ENCODE data around the gene SCIMP. TPM values are rescaled to one million over a fixed set of nuclear protein-coding genes. Genes with fewer than 3 reads are reported as not detected.
"Not testable (repeated sequence)": the region's sequence is repeated elsewhere in the genome, so short reads cannot be mapped to it uniquely, and the experiment has no call there.

Gene SCIMP
- total RNA-seq, 1 experiment from 2014 or later = not detected

DNA sequence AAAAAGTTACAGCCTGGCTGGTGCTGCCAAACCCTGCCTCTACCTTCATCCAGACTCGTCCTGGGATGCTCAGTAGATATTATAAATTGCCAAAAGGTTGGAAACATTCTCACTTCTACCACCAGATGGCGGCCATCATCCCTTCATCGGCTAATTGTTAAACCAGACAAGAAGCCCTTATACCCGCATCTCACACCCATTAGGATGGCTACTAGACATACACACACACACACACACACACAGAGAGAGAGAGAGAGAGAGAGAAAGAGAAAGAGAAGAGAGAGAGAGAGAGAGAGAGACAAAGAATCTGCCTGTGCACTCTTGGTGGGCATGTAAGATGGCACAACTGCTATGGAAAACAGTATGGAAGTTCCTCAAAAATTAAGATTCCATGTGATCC, 15.0 kb upstream of the SCIMP start:
- DNase-seq = peak; percentile 83

GRCh38 chr17:5248821-5249479, 14.3 kb upstream of the SCIMP start:
- DNase-seq = peak; percentile 61
- no peaks in the 10 kb centered on the region for H3K36me3 ChIP-seq (replicated peaks; ENCODE audit: control insufficient read depth, insufficient read depth, low read length)
- H3K4me3 ChIP-seq (ENCODE audit: insufficient read depth, low read depth, low read length) = no peak overlapping the region
- H3K27me3 ChIP-seq (ENCODE audit: control insufficient read depth, insufficient read depth, low read length) = no peaks in the 10 kb centered on the region

More for the DNA sequence above, 15.0 kb upstream of the SCIMP start:
- H3K36me3 ChIP-seq (replicated peaks; ENCODE audit: control insufficient read depth, insufficient read depth, low read length) = no peaks in the 10 kb centered on the region
- H3K27me3 ChIP-seq (ENCODE audit: control insufficient read depth, insufficient read depth, low read length) = no peaks in the 10 kb centered on the region
- no peak overlapping the region for H3K4me3 ChIP-seq (ENCODE audit: insufficient read depth, low read depth, low read length)

- H3K4me3 ChIP-seq (ENCODE audit: insufficient read depth, low read depth, low read length) = no peak overlapping the region
- no peaks in the 10 kb centered on the region for H3K27me3 ChIP-seq (ENCODE audit: control insufficient read depth, insufficient read depth, low read length)
- H3K36me3 ChIP-seq (replicated peaks; ENCODE audit: control insufficient read depth, insufficient read depth, low read length) = no peaks in the 10 kb centered on the region
- DNase-seq = no peak
These were observed 13.0 kb upstream of the SCIMP start for GRCh38 chr17:5247621-5248020.

DNA sequence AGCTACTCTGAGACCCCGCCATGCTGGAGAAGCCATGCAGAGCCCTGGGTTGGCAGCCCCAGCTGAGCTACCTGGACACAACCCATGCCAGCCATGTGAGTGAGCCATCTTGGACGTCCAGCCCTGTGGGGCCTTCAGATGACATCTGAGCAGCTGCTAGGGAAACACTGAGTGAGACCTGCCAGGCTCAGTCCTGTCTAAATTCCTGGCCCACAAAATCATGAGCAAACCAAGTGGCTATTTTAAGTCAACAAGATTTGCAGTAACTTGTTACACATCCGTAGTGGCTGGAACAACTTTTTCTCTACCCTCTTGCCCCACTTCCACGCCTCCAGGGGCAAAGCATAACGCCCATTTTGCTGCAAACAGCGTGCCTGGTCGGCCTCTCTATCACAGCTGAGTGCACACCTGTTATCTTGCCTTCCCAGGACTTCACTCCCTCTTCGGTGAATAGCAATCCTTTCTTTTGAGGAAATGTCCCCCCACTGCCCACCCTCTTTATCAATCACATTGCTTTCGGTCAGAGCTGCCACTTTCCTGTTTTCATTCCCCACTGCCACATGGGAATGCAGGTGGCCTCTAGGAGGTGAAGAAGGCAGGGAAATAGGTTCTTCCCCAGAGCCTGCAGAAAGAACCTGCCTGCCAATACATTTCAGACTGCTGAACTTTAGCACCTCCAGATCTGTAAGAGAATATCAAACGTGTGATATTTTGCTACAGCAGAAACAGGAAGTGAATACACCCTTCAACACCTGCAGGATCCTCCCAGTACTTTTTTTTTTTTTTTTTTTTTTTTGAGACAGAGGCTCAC, 7.4 kb upstream of the SCIMP start:
- no peak overlapping the region for H3K4me3 ChIP-seq (ENCODE audit: insufficient read depth, low read depth, low read length)
- no peak for DNase-seq
- no peaks in the 10 kb centered on the region for H3K36me3 ChIP-seq (replicated peaks; ENCODE audit: control insufficient read depth, insufficient read depth, low read length)
- no peaks in the 10 kb centered on the region for H3K27me3 ChIP-seq (ENCODE audit: control insufficient read depth, insufficient read depth, low read length)

GRCh38 chr17:5239769-5240168, 5.1 kb upstream of the SCIMP start:
- not testable (repeated sequence) for H3K4me3 ChIP-seq (ENCODE audit: insufficient read depth, low read depth, low read length); DNase-seq

DNA sequence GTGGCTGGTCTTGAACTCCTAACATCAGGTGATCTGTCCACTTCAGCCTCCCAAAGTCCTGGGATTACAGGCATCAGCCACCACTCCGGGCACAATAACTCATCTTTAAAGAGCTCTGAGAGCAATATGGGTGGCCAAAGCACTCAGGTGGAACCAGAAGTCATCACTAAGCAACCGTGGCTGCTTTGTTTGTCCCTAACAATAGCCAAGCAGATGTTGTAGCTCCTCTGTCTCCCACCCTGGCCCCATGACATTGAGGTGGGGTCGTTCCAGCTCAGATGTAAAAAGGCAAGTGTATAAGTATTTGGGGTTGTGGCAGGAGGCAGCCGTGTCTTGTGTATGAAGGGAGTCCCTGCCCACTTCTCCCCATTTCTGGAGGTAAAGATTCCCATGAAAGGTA, 3.7 kb upstream of the SCIMP start:
- DNase-seq = no peak
- Histone ChIP-seq H3K36me3 (replicated peaks; ENCODE audit: control insufficient read depth, insufficient read depth, low read length) (no peaks in the 10 kb centered on the region), H3K27me3 (ENCODE audit: control insufficient read depth, insufficient read depth, low read length) (no peaks in the 10 kb centered on the region), H3K4me3 (ENCODE audit: insufficient read depth, low read depth, low read length) (no peak overlapping the region)

More at GRCh38 chr17:5239769-5240168, 5.1 kb upstream of the SCIMP start:
- not testable (repeated sequence) for H3K36me3 ChIP-seq (replicated peaks; ENCODE audit: control insufficient read depth, insufficient read depth, low read length); H3K27me3 ChIP-seq (ENCODE audit: control insufficient read depth, insufficient read depth, low read length)

DNA sequence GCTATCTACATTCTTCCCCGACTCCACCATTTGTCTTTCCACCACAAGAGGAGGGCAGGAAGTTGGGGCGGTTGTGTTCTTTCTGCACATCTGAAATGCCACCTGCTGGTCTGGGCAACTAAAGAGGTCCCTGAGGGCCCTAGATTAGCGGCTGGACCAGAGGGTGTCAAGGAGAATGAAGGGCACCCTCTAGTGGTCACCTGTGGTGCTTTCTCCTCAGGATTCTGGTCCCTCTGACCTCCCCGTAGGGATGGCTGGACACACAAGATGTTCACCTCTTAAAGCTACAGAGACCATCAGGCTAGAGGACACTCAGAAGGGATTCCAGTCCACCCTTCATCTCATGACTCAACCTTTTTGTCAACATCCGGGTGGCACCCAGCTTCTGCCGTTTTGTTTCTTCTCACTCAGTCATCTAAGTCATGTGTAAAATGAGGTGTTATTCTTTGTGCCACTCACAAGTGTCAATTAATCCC, 2.9 kb upstream of the SCIMP start:
- no peaks in the 10 kb centered on the region for H3K27me3 ChIP-seq (ENCODE audit: control insufficient read depth, insufficient read depth, low read length)
- peak; percentile 89 for DNase-seq
- no peak overlapping the region for H3K4me3 ChIP-seq (ENCODE audit: insufficient read depth, low read depth, low read length)
- H3K36me3 ChIP-seq (replicated peaks; ENCODE audit: control insufficient read depth, insufficient read depth, low read length) = no peaks in the 10 kb centered on the region

- Histone ChIP-seq H3K36me3 (replicated peaks; ENCODE audit: control insufficient read depth, insufficient read depth, low read length) (no peaks in the 10 kb centered on the region), H3K4me3 (ENCODE audit: insufficient read depth, low read depth, low read length) (no peak overlapping the region), H3K27me3 (ENCODE audit: control insufficient read depth, insufficient read depth, low read length) (no peaks in the 10 kb centered on the region)
- no peak for DNase-seq
These were observed 2.4 kb upstream of the SCIMP start for GRCh38 chr17:5236938-5237540.

- not testable (repeated sequence) for H3K36me3 ChIP-seq (replicated peaks; ENCODE audit: control insufficient read depth, insufficient read depth, low read length); H3K27me3 ChIP-seq (ENCODE audit: control insufficient read depth, insufficient read depth, low read length); H3K4me3 ChIP-seq (ENCODE audit: insufficient read depth, low read depth, low read length); DNase-seq
These were observed 1.2 kb downstream of the SCIMP start for GRCh38 chr17:5233492-5233891.

GRCh38 chr17:5226940-5227878, 7.5 kb downstream of the SCIMP start:
- H3K27me3 ChIP-seq (ENCODE audit: control insufficient read depth, insufficient read depth, low read length) = no peaks in the 10 kb centered on the region
- DNase-seq = no peak
- no peaks in the 10 kb centered on the region for H3K36me3 ChIP-seq (replicated peaks; ENCODE audit: control insufficient read depth, insufficient read depth, low read length)
- H3K4me3 ChIP-seq (ENCODE audit: insufficient read depth, low read depth, low read length) = no peak overlapping the region

DNA sequence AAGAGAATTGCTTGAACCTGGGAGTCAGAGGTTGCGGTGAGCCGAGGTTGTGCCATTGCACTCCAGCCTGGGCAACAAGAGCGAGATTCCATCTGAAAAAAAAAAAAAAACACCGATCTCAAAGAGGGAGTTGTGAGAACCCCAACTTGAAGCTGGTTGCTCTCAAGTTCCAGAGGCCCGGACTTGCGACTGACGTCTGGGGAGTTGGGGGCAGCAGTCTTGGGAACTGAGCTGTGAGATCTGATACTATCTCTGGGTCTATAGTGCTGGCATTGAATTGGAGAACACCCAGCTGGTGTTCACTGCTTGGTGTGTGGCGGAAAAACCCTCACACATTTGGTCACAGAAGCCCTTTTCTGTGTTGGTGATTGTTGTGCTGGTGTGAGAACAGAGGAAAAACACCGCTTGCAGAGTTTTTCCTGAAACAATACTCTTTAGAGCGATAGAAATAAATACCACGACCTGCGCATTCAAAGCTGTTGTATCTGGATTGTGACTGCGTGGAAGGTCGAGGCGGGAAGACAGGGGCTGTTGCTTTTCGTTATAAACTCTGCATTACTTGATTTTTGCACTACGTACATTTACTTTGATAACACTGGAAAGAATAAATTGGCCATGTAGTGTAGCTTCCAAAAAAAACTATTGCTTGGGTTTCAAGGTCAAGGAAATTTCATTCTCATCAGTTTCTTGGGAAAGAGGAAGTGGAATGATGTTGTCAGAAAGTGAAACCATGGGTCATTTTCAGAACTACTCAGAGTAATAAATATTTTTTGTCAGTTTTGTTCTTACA, 8.8 kb downstream of the SCIMP start:
- no peak overlapping the region for H3K4me3 ChIP-seq (ENCODE audit: insufficient read depth, low read depth, low read length)

DNA sequence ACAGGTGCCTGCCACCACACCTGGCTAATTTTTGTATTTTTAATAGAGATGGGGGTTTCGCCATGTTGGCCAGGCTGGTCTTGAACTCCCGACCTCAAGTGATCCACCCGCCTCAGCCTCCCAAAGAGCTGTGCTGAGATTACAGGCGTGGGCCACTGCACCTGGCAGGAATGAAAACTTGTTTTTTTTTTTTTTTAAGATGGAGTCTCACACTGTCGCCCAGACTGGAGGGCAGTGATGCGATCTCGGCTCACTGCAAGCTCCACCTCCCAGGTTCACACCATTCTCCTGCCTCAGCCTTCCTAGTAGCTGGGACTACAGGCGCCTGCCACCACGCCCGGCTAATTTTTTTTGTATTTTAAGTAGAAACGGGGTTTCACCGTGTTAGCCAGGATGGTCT, 12.7 kb downstream of the SCIMP start:
- not testable (repeated sequence) for H3K4me3 ChIP-seq (ENCODE audit: insufficient read depth, low read depth, low read length); H3K36me3 ChIP-seq (replicated peaks; ENCODE audit: control insufficient read depth, insufficient read depth, low read length); DNase-seq; H3K27me3 ChIP-seq (ENCODE audit: control insufficient read depth, insufficient read depth, low read length)

More for the DNA sequence above, 8.8 kb downstream of the SCIMP start:
- no peaks in the 10 kb centered on the region for H3K27me3 ChIP-seq (ENCODE audit: control insufficient read depth, insufficient read depth, low read length)
- no peaks in the 10 kb centered on the region for H3K36me3 ChIP-seq (replicated peaks; ENCODE audit: control insufficient read depth, insufficient read depth, low read length)
- no peak for DNase-seq

GRCh38 chr17:5220074-5220473, 14.6 kb downstream of the SCIMP start:
- no peak for DNase-seq
- Histone ChIP-seq H3K27me3 (ENCODE audit: control insufficient read depth, insufficient read depth, low read length) (no peaks in the 10 kb centered on the region), H3K36me3 (replicated peaks; ENCODE audit: control insufficient read depth, insufficient read depth, low read length) (no peaks in the 10 kb centered on the region), H3K4me3 (ENCODE audit: insufficient read depth, low read depth, low read length) (no peak overlapping the region)

Data from H7 (cell line).